OCI-M2 (cell line): ENCODE results near the gene AHRR.
"Not testable (repeated sequence)": the region's sequence is repeated elsewhere in the genome, so short reads cannot be mapped to it uniquely, and the experiment has no call there.

ENCODE experiments used
- DNase-seq: peaks from one replicate; lab custom pipeline; 2025; ENCODE audit not compliant: unreplicated experiment; lab: John Stamatoyannopoulos, UW

AHRR gene

DNA sequence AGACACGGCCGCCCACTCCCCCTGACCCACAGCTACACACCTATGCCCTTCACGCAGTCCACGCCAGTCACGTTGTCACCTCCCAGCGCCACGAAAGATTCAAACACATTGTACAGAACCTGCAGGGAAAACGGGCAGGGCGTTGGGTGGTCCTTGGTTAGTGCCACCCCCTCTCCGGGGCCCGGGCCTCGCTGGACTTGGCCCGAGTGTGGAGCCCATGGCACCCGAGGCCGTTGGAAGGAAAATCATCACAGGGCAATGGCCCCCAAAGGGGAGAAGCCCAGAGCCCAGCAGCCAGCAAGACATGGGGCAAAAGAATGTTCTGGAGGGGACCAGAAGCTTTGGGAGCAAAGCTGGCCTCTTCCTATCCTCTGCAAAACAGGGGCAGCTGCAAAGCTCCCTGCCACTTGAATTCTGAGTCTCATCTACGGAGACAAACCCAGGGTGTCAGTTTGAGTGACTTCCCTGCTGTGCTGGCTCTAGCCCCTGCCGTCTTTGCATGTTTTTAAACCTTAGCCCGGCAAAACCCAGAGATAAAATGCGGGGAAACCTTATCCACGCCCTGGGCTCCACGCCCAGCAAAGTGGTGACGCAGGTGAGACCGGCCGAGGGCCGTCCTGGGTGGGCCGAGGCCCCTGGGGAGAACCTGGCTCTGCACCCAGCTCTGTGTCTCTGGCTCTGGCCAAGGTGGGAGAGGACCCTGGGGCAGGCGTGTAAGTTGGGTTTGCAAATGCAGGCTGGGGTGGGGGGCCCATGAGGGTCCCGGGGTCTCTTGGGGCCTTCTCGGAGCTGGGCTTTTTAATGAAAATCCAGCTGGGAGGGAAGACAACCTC, 163.8 kb downstream of the AHRR start:
- DNase-seq = no peak

DNA sequence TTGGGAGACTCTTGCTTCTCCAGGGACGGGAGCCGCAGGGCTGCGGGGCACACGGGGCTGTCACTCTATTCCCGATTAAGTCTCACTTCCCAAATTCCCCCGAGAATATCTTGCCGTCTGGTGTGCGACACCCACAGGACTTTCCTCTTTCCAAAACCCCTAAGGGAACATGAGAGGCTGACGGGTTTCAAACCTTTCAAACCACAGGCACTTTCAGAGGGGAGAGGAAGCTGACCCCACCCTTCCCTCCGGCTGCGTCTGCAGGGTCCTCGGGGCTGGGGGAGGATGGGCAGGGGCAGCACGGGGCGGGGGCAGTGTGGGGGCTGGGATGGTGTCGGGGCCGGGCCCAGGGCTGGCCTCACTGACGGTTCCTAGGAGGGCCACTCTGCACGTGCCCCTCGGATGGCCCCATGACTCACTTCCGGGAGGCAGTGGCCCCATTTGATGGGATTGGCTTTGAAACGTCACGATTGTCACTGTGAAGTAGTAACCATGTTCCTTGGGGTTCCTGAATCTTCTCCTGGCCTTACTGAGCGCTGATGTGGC, 164.5 kb downstream of the AHRR start:
- DNase-seq = no peak

DNA sequence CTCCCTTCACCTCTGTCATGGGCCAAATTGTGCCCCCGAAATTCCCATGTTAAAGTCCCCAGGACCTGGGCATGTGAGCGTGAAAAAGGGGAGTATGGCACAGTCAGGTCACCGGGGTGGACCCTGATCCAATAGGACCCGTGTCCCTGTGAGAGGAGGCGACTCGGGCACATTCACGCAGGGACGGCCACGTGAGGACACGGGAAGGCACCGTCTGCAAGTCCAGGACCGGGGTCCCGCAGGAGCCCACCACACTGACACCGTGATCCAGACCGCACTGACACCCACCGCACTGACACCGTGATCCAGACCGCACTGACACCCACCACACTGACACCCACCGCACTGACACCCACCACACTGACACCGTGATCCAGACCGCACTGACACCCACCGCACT, 165.1 kb downstream of the AHRR start:
- not testable (repeated sequence) for DNase-seq
